ENCODE results near the gene UBE2H.
A peak's percentile ranks its signal among the peaks of the same experiment; 100 is the strongest.
"Not testable (repeated sequence)": the region's sequence is repeated elsewhere in the genome, so short reads cannot be mapped to it uniquely, and the experiment has no call there.

UBE2H gene

GRCh38 chr7:129845178-129845971, 107.4 kb downstream of the UBE2H start:
- no peak for DNase-seq

- no peak for DNase-seq
These were observed 108.6 kb downstream of the UBE2H start for GRCh38 chr7:129843978-129844840.

GRCh38 chr7:129843365-129843898, 109.3 kb downstream of the UBE2H start:
- no peak for DNase-seq

GRCh38 chr7:129841465-129841864, 111.3 kb downstream of the UBE2H start:
- no peak for DNase-seq

- DNase-seq = no peak
These were observed 112.0 kb downstream of the UBE2H start for GRCh38 chr7:129840757-129841156.

- no peak for DNase-seq
These were observed 115.8 kb downstream of the UBE2H start for GRCh38 chr7:129836983-129837382.

GRCh38 chr7:129835569-129835968, 117.2 kb downstream of the UBE2H start:
- DNase-seq = peak in 1 of 56 donors; percentile 7

GRCh38 chr7:129833353-129833752, 119.4 kb downstream of the UBE2H start:
- DNase-seq = not testable (repeated sequence)

GRCh38 chr7:129832701-129833227, 120.0 kb downstream of the UBE2H start:
- no peak for DNase-seq

GRCh38 chr7:129832282-129832681, 120.5 kb downstream of the UBE2H start:
- no peak for DNase-seq

- no peak for DNase-seq
These were observed 121.2 kb downstream of the UBE2H start for GRCh38 chr7:129831424-129832058.

- no peak for DNase-seq
These were observed 121.8 kb downstream of the UBE2H start for GRCh38 chr7:129830949-129831348.

- DNase-seq = peak in 49 of 56 donors; percentile 5 to 77 (median 47)
These were observed 122.8 kb downstream of the UBE2H start for GRCh38 chr7:129829737-129830631.

- DNase-seq = no peak
These were observed 123.6 kb downstream of the UBE2H start for GRCh38 chr7:129828989-129829736.

- DNase-seq = no peak
These were observed 124.5 kb downstream of the UBE2H start for GRCh38 chr7:129828078-129828762.

- no peak for DNase-seq
These were observed 125.2 kb downstream of the UBE2H start for GRCh38 chr7:129827467-129827990.

- DNase-seq = not testable (repeated sequence)
These were observed 125.9 kb downstream of the UBE2H start for GRCh38 chr7:129826895-129827294.

- DNase-seq = peak in 54 of 56 donors; percentile 16 to 91 (median 74)
These were observed 127.4 kb downstream of the UBE2H start for GRCh38 chr7:129825209-129825970.

Data from amygdala (tissue), 56 donors.